ENCODE measurements around the gene CFAP46. TPM values are rescaled to one million over a fixed set of nuclear protein-coding genes. Genes with fewer than 3 reads are reported as not detected.

Gene CFAP46
- total RNA-seq, 1 donor from 2014 or later = 5.2 TPM

DNA sequence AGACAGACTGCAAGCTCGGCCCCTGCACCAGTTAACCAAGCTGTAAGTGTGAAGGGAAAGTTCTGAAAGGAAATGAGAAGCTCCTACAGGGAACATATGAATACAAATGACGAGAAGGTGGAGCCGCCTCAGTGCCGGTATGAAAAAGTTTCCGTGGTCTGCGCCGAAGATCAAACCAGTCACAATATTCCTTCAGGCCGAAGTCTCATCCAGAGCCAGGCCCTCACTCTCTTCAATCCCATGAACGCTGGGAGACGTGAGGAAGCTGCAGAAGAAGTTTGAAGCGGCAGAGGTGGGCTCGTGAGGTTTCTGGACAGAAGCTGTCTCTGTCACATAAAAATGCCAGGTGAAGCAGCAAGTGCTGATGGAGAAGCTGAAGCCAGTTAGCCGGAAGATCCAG, 71.9 kb downstream of the CFAP46 start:
- peaks cover 4% of the 10 kb centered on the region for H3K4me1 Mint-ChIP-seq (ENCODE audit: low read depth, unreplicated experiment)
- H3K27ac Mint-ChIP-seq (ENCODE audit: unreplicated experiment) = no peak overlapping the region
- DNase-seq = no peak
- TF ChIP-seq, protein P1, sequence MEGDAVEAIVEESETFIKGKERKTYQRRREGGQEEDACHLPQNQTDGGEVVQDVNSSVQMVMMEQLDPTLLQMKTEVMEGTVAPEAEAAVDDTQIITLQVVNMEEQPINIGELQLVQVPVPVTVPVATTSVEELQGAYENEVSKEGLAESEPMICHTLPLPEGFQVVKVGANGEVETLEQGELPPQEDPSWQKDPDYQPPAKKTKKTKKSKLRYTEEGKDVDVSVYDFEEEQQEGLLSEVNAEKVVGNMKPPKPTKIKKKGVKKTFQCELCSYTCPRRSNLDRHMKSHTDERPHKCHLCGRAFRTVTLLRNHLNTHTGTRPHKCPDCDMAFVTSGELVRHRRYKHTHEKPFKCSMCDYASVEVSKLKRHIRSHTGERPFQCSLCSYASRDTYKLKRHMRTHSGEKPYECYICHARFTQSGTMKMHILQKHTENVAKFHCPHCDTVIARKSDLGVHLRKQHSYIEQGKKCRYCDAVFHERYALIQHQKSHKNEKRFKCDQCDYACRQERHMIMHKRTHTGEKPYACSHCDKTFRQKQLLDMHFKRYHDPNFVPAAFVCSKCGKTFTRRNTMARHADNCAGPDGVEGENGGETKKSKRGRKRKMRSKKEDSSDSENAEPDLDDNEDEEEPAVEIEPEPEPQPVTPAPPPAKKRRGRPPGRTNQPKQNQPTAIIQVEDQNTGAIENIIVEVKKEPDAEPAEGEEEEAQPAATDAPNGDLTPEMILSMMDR (IDR thresholded peaks at IDR 0.05; ENCODE audit: partially characterized antibody, unreplicated experiment) = no peak
- no peak overlapping the region for H3K4me3 Mint-ChIP-seq (ENCODE audit: unreplicated experiment)
- peaks cover 6% of the 10 kb centered on the region for H3K9me3 Mint-ChIP-seq (ENCODE audit: unreplicated experiment)
- H3K27me3 Mint-ChIP-seq (ENCODE audit: unreplicated experiment) = peaks cover 4% of the 10 kb centered on the region
- H3K36me3 Mint-ChIP-seq (ENCODE audit: unreplicated experiment) = peaks cover 12% of the 10 kb centered on the region

DNA sequence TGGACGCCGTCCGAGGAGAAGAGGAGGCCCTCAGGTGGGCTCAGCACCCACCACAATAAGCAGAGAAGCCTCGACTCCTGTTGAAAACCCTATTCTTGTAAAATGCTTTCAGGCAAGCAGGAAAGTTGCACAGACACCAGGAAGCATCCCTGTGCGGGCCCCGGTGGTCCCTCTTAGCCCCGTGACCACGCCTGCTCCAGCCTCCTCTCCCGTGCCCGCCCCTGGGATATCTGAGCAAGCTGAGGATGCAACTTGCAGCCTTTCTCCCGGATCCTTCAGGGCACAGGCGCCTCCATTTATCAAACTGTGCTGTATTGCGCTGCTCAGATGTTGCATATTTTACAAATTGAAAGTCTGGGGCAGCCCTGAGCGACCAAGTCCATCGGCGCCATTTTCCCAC, 72.7 kb downstream of the CFAP46 start:
- DNase-seq = no peak
- Mint-ChIP-seq H3K4me1 (ENCODE audit: low read depth, unreplicated experiment) (peaks cover 7% of the 10 kb centered on the region), H3K27me3 (ENCODE audit: unreplicated experiment) (peaks cover 4% of the 10 kb centered on the region)

DNA sequence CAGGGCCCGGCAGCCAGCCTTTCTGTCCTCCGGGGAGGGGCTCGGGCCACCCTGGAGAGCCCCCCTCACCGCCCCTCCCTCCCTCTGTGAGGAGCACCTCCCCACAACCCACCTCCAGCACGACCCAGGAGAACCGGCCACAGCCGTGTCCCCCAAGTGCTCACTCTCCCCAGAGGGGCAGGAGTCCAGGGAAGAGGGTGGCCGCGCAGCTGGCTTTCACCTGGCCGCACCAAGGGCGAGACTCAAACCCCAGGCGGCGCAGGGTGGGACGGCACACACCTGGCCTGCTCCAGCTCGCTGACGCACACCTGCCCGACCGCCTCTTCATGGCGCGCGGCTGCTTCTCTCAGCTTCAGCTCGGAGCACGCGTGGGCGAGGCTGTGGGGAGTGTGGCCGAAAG, 73.4 kb downstream of the CFAP46 start:
- Mint-ChIP-seq H3K27ac (ENCODE audit: unreplicated experiment) (no peak overlapping the region), H3K4me3 (ENCODE audit: unreplicated experiment) (no peak overlapping the region), H3K4me1 (ENCODE audit: low read depth, unreplicated experiment) (peaks cover 7% of the 10 kb centered on the region), H3K36me3 (ENCODE audit: unreplicated experiment) (peaks cover 7% of the 10 kb centered on the region), H3K9me3 (ENCODE audit: unreplicated experiment) (peaks cover 10% of the 10 kb centered on the region), H3K27me3 (ENCODE audit: unreplicated experiment) (peaks cover 4% of the 10 kb centered on the region)
- no peak for DNase-seq
- TF ChIP-seq, protein P1 (IDR thresholded peaks at IDR 0.05; ENCODE audit: partially characterized antibody, unreplicated experiment) = no peak

More for the DNA sequence above, 72.7 kb downstream of the CFAP46 start:
- Mint-ChIP-seq H3K27ac (ENCODE audit: unreplicated experiment) (no peak overlapping the region), H3K9me3 (ENCODE audit: unreplicated experiment) (peaks cover 10% of the 10 kb centered on the region), H3K4me3 (ENCODE audit: unreplicated experiment) (no peak overlapping the region), H3K36me3 (ENCODE audit: unreplicated experiment) (peaks cover 7% of the 10 kb centered on the region)
- TF ChIP-seq, protein P1 (IDR thresholded peaks at IDR 0.05; ENCODE audit: partially characterized antibody, unreplicated experiment) = no peak

DNA sequence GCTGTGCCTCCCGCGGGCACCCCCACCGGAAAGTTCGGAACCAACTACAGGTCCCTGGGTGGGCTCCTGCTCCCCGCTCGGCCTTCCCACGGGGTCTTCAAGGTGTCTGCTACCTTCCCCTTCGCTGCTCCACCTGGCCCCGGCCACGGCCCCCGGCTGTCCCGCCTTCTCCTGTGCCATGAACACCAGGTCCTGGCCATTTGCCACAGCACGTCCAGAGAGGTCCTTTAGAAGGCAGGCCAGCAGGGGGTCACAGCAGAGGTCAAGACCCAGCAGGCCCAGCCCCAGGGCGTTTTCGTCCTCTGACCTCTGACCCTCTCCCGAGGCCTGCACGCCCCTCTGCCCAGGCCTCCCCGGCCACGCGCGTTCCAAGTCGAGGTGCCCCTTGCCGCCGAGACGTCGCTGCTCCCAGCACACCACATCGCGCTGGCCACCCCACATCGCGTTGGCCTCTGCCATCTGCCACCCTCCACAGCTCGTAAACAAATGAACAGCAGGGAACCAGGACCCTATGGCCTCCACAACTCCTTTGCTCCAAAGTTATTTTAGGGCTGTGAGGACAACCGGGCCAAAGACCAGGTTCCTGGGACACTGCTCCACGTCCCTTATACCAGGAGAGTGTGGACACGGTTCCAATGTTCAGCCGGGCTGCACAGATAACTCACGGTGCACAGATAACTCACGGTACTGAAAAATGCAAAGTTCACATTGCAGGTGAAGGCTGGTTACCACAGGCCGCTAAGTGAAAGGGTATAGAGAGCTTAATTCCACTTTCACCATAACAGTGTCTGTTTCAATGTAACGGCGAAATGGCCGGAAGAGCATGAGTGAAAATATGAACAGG, 74.3 kb downstream of the CFAP46 start:
- no peak overlapping the region for H3K27ac Mint-ChIP-seq (ENCODE audit: unreplicated experiment)
- peaks cover 10% of the 10 kb centered on the region for H3K27me3 Mint-ChIP-seq (ENCODE audit: unreplicated experiment)
- H3K9me3 Mint-ChIP-seq (ENCODE audit: unreplicated experiment) = peaks cover 17% of the 10 kb centered on the region
- peaks cover 11% of the 10 kb centered on the region for H3K4me1 Mint-ChIP-seq (ENCODE audit: low read depth, unreplicated experiment)
- no peak overlapping the region for H3K4me3 Mint-ChIP-seq (ENCODE audit: unreplicated experiment)
- DNase-seq = no peak
- TF ChIP-seq, protein P1 (IDR thresholded peaks at IDR 0.05; ENCODE audit: partially characterized antibody, unreplicated experiment) = no peak
- peaks cover 7% of the 10 kb centered on the region for H3K36me3 Mint-ChIP-seq (ENCODE audit: unreplicated experiment)

Data from glutamatergic neuron (in vitro differentiated cells).